Heart left ventricle (tissue), 13 donors: ENCODE data around the gene TMEM100.

Experiments
- CTCF ChIP-seq, 12 donors: fragments of 200-600 bp; sonication (generic) in 4 of 12; IDR thresholded peaks; one replicate each; pipeline versions ENCODE4 v1.5.0 to v1.8.0; 2018 to 2022; ENCODE audit warnings: antibody characterized with exemption in 12 of 12, mild to moderate bottlenecking in 5 of 12
- POLR2A ChIP-seq, 2 donors: fragments of 450-650 bp; IDR thresholded peaks; one replicate each; pipeline ENCODE4 v1.6.1; 2017; ENCODE audit warnings: antibody characterized with exemption in 2 of 2, mild to moderate bottlenecking in 2 of 2, moderate library complexity in 2 of 2
- donor health status: ischemic (EF 13 %, LVEDD 7.1; RV severe dilation, severe dysfunction).
- donor health status: DM: no; HTN: yes; CAD: no.
- donor health status: DM: no; HTN: no; CAD: no.
- donor health status: ischemic (EF 25% LVEDD 6.9; RV normal size, moderate dysfunction).
- donor health status: ischemic (EF 25% LVEDD 5.7; RV mildly dilated, moderate dysfunction).
- donor health status: ischemic (EF 35%, LVEDD 5.7; RV mildly dilated, moderate dysfunction).
- donor health status: nonischemic (EF 11% LVEDD 7.7; RV severe dilation, severe dysfunction).
- donor health status: DM: yes; HTN: yes; CAD: no.
- donor health status: PGD.
- donor health status: ischemic (EF 29% LVEDD 5.4; RV normal size, mild dysfunction).
- donor health status: nonischemic (EF 23%, LVEDD 6.1; RV moderate dilation, normal function).

GRCh38 chr17:55758171-55758570 lies 35.5 kb upstream of the TMEM100 start:
- TF ChIP-seq CTCF (IDR thresholded peaks at IDR 0.05) = no peak
- TF ChIP-seq POLR2A (IDR thresholded peaks at IDR 0.05) = no peak
